Measurements from ENCODE around the gene UGT2B7.
"Not testable (repeated sequence)": the region's sequence is repeated elsewhere in the genome, so short reads cannot be mapped to it uniquely, and the experiment has no call there.

The UGT2B7 gene

GRCh38 chr4:69088473-69088872 lies 7.8 kb upstream of the UGT2B7 start:
- no peak for DNase-seq (ENCODE audit: low spot score)

DNA sequence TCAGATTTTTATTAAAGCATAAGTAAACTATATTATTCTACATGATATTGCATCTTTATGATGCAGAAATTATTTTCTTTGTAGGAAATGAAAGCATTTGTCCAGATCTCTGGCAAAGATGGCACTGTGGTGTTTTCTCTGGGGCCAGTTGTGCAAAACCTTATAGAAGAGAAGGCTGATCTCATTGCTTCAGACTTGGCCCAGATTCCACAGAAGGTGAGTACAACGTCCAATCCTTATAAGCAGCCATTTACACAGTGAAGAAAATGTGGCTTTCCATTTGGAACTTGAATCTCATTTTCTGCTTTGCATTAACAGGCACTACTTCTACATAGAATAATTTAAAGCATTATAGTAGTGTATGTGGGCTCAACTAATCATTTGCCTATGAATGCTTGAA lies 6.9 kb upstream of the UGT2B7 start:
- DNase-seq (ENCODE audit: low spot score): no peak

- DNase-seq (ENCODE audit: low spot score): no peak
These were observed 4.1 kb upstream of the UGT2B7 start for GRCh38 chr4:69092190-69092589.

DNA sequence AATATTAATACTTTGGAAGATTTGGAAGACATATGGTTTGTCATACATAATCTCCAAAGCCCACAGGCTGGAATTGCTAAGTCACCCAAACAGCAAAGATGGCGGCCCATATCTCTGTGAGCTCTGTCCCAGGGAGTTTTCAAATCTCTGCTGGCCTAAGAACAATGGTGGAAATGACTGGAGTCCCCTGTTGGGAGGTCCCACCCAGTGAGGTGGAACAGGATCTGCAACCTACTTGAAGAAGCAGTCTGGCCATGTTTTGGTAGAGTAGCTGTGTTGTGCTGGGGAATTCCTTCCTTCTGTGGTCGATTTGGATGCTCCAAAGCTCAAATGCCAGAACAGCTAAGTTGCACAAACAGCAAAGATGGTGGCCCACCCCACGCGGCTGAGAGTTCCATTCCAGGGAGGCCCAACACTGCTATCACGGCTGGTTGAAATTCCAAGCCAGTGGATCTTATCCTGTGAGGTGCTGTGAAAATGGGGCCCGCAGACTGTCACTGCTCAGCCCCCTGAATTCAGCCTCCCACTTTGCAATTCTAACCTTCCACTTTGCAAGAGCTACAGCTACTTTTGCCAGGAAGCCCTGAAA lies 3.2 kb upstream of the UGT2B7 start:
- no peak for DNase-seq (ENCODE audit: low spot score)

DNA sequence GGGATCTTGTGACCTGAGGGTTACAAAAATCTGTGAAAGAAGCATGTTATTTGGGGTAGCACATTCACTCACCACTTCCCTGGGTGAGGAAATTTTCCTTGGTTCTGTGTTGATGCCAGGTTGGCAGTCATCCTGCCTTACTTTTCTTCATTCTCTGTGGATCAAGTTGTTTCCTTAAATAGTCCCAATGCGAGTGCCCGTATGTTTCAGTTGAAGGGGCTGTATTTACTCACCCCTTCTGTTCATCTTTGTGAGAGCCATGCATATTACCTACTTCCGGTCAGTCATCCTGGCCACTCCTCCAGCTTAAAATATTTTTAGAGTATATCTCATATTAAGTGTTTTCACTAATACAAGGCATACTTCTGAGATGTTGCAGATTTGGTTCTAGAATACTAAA lies 2.6 kb upstream of the UGT2B7 start:
- DNase-seq (ENCODE audit: low spot score): no peak

DNA sequence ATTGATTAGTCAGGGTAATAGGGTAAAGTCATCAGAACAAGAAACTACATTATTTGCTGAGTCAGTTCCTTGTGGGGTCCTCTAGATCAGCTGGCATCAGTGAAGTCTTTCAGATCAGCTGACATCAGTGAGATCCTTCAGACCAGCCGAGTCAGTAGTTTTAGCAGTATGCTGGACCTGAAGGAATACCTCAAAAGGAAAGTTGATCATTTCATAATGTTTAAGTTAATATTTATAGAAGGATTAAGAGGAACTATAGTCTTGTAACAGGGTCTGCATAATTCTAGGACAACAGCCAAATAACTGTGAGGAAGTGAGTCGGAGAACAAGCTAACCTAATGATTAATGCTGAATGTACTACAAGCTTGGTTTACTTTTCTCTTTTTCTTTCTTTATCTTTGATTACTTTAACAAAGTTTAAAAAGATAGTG lies 958 bp upstream of the UGT2B7 start:
- DNase-seq (ENCODE audit: low spot score): no peak

DNA sequence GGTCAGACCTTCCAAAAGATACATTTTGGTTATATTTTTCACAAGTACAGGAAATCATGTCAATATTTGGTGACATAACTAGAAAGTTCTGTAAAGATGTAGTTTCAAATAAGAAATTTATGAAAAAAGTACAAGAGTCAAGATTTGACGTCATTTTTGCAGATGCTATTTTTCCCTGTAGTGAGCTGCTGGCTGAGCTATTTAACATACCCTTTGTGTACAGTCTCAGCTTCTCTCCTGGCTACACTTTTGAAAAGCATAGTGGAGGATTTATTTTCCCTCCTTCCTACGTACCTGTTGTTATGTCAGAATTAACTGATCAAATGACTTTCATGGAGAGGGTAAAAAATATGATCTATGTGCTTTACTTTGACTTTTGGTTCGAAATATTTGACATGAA lies 536 bp downstream of the UGT2B7 start:
- no peak for DNase-seq (ENCODE audit: low spot score)

DNA sequence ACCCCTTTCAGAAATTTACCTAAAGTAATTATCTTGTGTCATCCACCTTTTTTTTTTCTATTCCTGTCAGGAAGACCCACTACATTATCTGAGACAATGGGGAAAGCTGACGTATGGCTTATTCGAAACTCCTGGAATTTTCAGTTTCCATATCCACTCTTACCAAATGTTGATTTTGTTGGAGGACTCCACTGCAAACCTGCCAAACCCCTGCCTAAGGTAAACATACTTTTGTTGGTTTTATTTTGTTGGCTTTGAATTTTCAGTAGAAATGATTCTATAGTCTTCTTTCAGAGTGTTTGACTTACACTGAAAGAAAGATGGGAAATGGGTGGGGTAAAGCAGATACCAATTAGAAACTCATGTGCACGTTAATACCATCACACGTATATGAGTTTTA lies 2.2 kb downstream of the UGT2B7 start:
- DNase-seq (ENCODE audit: low spot score): no peak

- no peak for DNase-seq (ENCODE audit: low spot score)
These were observed 3.6 kb downstream of the UGT2B7 start for GRCh38 chr4:69099910-69100309.

DNA sequence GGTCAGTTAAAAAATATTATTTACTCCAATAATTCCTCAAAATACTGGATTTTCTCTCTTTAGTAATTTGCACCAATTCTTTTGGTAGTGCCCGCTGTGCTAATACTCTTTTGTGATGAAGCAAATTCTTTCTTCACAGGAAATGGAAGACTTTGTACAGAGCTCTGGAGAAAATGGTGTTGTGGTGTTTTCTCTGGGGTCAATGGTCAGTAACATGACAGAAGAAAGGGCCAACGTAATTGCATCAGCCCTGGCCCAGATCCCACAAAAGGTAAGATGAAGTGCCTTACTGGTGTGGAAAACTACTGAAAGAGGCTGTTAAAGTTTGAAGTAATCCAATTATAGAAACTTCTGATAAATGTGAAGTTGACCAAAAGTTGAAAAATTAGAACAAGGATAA lies 6.4 kb downstream of the UGT2B7 start:
- not testable (repeated sequence) for DNase-seq (ENCODE audit: low spot score)

DNA sequence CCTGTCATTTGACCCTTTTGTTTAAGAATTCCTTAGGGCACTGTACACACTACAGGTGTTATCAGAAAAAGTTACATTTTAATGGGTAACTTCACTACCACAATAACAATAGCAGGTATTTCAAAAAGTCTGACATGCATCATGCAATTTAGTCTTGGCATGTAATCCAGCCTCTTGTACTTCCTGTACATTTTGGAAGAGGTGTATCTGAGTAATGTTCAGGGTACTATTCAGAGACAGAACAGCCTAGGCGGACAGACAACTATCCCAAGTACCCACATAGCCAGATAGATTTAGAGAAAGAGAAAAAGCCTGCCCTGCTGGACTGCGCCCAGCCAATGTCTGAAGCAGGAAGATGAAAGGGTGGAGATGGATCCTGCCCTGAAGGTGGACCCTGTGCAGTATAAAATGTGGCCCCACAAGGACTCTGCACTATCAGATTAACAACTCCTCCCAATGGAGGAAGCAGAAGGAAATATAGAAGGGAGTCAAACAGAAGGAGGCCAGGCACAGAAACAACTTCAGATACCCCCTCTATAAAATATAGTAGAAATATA lies 8.5 kb downstream of the UGT2B7 start:
- DNase-seq (ENCODE audit: low spot score): no peak

GRCh38 chr4:69115151-69115850 lies 19.0 kb downstream of the UGT2B7 start:
- not testable (repeated sequence) for DNase-seq (ENCODE audit: low spot score)

DNA sequence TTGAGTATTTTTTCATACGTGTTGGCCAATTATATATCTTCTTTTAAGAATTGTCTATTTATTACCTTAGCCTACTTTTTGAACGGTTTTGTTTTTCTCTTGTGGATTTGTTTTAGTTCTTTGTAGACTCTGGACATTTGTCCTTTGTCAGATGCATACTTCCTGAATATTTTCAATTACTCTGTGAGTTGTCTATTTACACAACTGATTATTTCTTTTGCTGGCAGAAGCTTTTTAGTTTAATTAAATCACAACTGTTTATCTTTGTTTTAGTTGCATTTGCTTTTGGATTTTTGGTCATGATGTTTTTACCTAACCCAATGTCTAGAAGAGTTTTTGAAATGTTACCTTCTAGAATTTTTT lies 19.6 kb downstream of the UGT2B7 start:
- no peak for DNase-seq (ENCODE audit: low spot score)

DNA sequence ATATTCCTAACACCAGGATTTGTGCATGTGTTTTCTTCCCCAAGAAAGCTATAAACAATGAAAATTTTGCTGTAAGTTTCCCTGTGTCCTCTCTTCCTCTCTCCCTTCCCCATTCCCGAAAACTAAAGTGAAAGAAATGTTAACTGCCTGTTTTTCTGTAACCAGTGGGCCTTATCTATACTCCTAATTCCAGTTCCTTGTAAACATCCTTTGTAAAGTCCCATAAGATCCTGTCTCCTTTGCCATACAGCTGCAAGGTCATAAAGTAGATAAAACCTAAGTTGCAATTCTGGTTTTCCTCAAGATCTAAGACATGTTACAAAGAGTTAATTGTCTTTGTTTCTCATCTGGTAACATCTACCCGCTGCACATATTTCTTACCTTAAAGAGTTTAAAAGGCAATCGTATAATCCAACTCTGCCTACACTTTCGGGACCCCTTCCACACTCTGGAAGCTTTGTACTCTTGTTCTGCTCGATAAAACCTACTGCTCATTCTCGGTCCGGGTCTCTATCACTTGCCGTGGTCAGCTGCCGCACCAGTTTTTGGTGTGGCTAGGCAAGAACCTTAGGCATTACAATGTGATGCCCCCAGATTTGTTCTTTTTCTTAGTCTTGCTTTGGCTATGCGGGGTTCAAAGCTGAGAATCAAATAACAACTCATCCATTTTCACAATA lies 20.5 kb downstream of the UGT2B7 start:
- no peak for DNase-seq (ENCODE audit: low spot score)

GRCh38 chr4:69120870-69121269 lies 24.6 kb downstream of the UGT2B7 start:
- DNase-seq (ENCODE audit: low spot score): no peak

DNA sequence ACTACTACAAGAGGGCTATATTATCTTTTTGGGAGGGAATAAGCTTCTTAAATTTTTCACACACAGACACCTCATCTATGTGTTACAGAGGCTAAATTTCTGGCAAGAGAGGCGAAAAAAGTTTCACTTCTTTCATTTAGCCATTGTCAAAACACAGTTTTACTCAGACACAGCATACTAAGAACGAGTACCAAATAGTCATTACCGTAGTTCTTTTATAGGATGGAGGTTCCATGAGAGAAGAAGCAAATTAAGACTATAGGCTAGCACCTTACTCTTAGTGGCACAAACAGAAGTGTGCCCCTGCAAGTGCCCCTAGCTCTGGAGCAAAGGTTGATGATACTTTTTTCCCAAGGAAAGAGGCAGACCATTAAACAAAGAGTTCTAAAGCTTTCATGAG lies 26.2 kb downstream of the UGT2B7 start:
- DNase-seq (ENCODE audit: low spot score): no peak

DNA sequence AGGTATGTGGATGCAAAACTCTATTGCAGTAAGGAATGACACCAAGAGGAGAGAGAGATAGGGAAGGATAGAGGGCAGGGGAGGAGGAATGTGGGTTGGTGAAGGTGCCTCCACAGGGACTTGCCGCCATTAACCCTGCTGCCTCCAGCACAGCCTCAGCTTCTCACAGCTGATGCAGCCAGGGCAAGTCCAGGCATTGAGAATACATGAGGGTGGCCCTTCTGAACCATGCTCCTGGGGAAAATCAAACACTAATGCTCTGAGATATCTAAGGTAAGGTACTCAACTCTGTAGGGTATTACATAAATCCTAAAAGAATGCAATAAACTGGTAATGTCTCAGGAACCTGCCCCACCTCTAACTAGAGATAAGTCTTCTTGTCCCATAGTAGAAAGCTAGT lies 28.7 kb downstream of the UGT2B7 start:
- DNase-seq (ENCODE audit: low spot score): no peak

GRCh38 chr4:69126024-69126423 lies 29.8 kb downstream of the UGT2B7 start:
- DNase-seq (ENCODE audit: low spot score): no peak

DNA sequence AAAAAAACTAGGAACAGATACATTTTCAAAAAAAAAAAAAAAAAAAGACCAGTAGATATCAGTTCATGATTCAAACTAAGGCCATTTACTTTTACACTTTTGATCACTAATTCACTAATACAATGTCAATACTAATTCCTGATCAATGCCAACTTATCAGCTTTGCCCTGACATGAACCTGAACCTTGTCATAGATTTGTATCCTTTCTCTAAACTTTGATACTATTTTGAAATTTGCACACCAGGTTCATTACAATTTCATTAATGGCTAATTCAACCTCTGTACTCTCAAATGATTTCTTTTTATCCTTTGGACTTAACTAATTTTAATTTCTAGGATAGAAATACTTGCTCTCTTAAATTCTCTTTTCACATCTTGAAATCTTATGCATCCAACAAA lies 37.7 kb downstream of the UGT2B7 start:
- DNase-seq (ENCODE audit: low spot score): no peak

DNA sequence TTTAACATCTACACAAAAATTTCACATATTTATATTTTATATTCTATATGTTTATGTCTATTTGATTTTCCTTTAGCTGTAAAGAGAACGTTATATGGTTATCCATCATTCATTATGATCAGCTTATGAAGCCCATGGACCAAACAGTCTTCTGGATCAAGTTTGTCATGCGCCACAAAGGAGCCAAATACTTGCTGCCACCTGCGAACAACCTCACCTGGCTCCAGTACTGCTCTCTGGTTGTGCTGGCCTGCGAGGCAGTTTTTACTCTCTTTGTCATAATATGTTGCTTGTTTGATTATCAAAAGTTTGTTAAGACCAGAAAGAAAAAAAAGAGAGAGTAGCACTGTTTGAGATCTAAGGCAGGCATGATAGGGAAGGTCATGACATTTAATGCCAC lies 38.2 kb downstream of the UGT2B7 start:
- DNase-seq (ENCODE audit: low spot score): no peak

- no peak for DNase-seq (ENCODE audit: low spot score)
These were observed 45.0 kb downstream of the UGT2B7 start for GRCh38 chr4:69141320-69141719.

DNA sequence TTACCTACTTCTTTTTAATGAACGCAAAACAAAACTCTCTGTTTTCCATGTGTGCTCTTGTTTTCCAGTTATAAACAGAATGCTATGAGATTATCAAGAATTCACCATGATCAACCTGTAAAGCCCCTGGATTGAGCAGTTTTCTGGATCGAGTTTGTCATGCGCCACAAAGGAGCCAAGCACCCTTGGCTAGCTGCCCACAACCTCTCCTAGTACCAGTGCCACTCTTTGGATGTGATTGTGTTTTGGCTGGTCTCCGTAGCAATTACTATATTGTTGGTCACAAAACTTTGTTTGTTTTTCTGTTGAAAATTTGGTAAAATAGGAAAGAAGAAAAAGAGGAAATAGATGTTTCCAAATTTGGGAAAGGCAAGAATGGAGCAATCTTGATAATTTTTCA lies 51.1 kb downstream of the UGT2B7 start:
- DNase-seq (ENCODE audit: low spot score): no peak

- no peak for DNase-seq (ENCODE audit: low spot score)
These were observed 57.7 kb downstream of the UGT2B7 start for GRCh38 chr4:69154021-69154420.

Measured in AG08396 (cell line).